RWPE2 (cell line): Measurements from ENCODE around the gene GPR17.

ENCODE experiments used
- ATAC-seq: fragments of 200-7000 bp; cut with Tn5 transposase; 3 replicates; pipeline ENCODE4 v1.9.1; 2021; ENCODE audit warnings: low read depth
- DNase-seq: peaks from one replicate; pipeline ENCODE4 v3.0.0-alpha.2; 2020; ENCODE audit warnings: low spot score
- H3K27ac ChIP-seq: fragments of 450-650 bp; 2 replicates; pipeline ENCODE4 v1.5.1; 2017; ENCODE audit warnings: mild to moderate bottlenecking; ENCODE audit not compliant: poor library complexity, severe bottlenecking
- H3K27me3 ChIP-seq: fragments of 250-450 bp; sonication (Bioruptor Pico); 2 replicates; pipeline ENCODE4 v1.5.1; 2021; ENCODE audit warnings: mild to moderate bottlenecking, moderate library complexity; ENCODE audit not compliant: insufficient read depth, poor library complexity, severe bottlenecking
- H3K36me3 ChIP-seq: fragments of 250-450 bp; sonication (Bioruptor Pico); 2 replicates; pipeline ENCODE4 v1.5.1; 2020; ENCODE audit warnings: low read depth, mild to moderate bottlenecking, moderate library complexity
- H3K4me1 ChIP-seq: fragments of 250-450 bp; sonication (Bioruptor Pico); 2 replicates; pipeline ENCODE4 v1.5.1; 2021; ENCODE audit warnings: mild to moderate bottlenecking, moderate library complexity; ENCODE audit not compliant: insufficient read depth, poor library complexity, severe bottlenecking
- H3K4me3 ChIP-seq: fragments of 250-450 bp; sonication (Bioruptor Pico); 2 replicates; pipeline ENCODE4 v1.5.1; 2021; ENCODE audit warnings: mild to moderate bottlenecking, moderate library complexity; ENCODE audit not compliant: severe bottlenecking
- H3K9me3 ChIP-seq: fragments of 250-450 bp; sonication (Bioruptor Pico); 2 replicates; pipeline ENCODE4 v1.5.1; 2021; ENCODE audit warnings: mild to moderate bottlenecking, moderate library complexity; ENCODE audit not compliant: severe bottlenecking
- CTCF ChIP-seq: fragments of 450-650 bp; IDR thresholded peaks from one replicate; pipeline ENCODE4 v1.5.1; 2017; ENCODE audit warnings: mild to moderate bottlenecking, moderate library complexity; ENCODE audit not compliant: poor library complexity, severe bottlenecking

GPR17 gene

GRCh38 chr2:127650785-127651380 is 4.9 kb downstream of the GPR17 start:
- DNase-seq (no peak), ATAC-seq (no peak)
- no peak for TF ChIP-seq CTCF
- Histone ChIP-seq H3K27ac (no peak overlapping the region), H3K4me3 (no peak overlapping the region), H3K4me1 (peaks cover 11% of the 10 kb centered on the region), H3K27me3 (no peaks in the 10 kb centered on the region), H3K9me3 (no peaks in the 10 kb centered on the region), H3K36me3 (no peaks in the 10 kb centered on the region)

GRCh38 chr2:127651381-127651809 is 5.4 kb downstream of the GPR17 start:
- no peak for DNase-seq
- TF ChIP-seq CTCF = no peak
- H3K9me3 ChIP-seq = no peaks in the 10 kb centered on the region
- H3K4me3 ChIP-seq = no peak overlapping the region
- ATAC-seq = no peak
- H3K4me1 ChIP-seq = peaks cover 11% of the 10 kb centered on the region
- H3K36me3 ChIP-seq = no peaks in the 10 kb centered on the region
- no peak overlapping the region for H3K27ac ChIP-seq
- H3K27me3 ChIP-seq = no peaks in the 10 kb centered on the region

GRCh38 chr2:127651971-127652550 is 6.1 kb downstream of the GPR17 start:
- H3K27ac ChIP-seq = no peak overlapping the region
- H3K4me1 ChIP-seq = peaks cover 4% of the 10 kb centered on the region
- H3K9me3 ChIP-seq = no peaks in the 10 kb centered on the region
- H3K36me3 ChIP-seq = no peaks in the 10 kb centered on the region
- H3K27me3 ChIP-seq = no peaks in the 10 kb centered on the region
- no peak overlapping the region for H3K4me3 ChIP-seq
- TF ChIP-seq CTCF = no peak
- ATAC-seq = no peak
- no peak for DNase-seq

GRCh38 chr2:127652786-127653357 is 6.9 kb downstream of the GPR17 start:
- no peak for DNase-seq
- Histone ChIP-seq H3K27me3 (no peaks in the 10 kb centered on the region), H3K4me1 (no peaks in the 10 kb centered on the region), H3K27ac (no peak overlapping the region), H3K4me3 (no peak overlapping the region), H3K9me3 (no peaks in the 10 kb centered on the region), H3K36me3 (no peaks in the 10 kb centered on the region)
- no peak for TF ChIP-seq CTCF
- ATAC-seq = no peak
